Measurements from ENCODE around the gene GAB4.

GAB4 gene

GRCh38 chr22:16959345-16959930, 48.6 kb downstream of the GAB4 start:
- Histone ChIP-seq H3K9me3 (ENCODE audit: insufficient read depth, low read depth, low read length) (no peaks in the 10 kb centered on the region), H3K4me1 (ENCODE audit: insufficient read depth, low read length, poor library complexity, severe bottlenecking) (peaks cover 36% of the 10 kb centered on the region)
- no peak for TF ChIP-seq CTCF (conservative IDR thresholded peaks at IDR 0.05; ENCODE audit: low read length)

GRCh38 chr22:16958475-16958874, 49.5 kb downstream of the GAB4 start:
- Histone ChIP-seq H3K4me2 (ENCODE audit: low read depth, low read length, poor library complexity, severe bottlenecking) (no peak overlapping the region), H3K9me3 (ENCODE audit: insufficient read depth, low read depth, low read length) (no peaks in the 10 kb centered on the region)
- TF ChIP-seq CTCF (conservative IDR thresholded peaks at IDR 0.05; ENCODE audit: low read length) (no peak), EZH2phosphoT487 (IDR thresholded peaks at IDR 0.05; ENCODE audit: borderline replicate concordance) (no peak)

More at GRCh38 chr22:16959345-16959930, 48.6 kb downstream of the GAB4 start:
- Histone ChIP-seq H3K9ac (ENCODE audit: low read depth, low read length, poor library complexity, severe bottlenecking) (no peak overlapping the region), H3F3A (ENCODE audit: low read depth) (no peaks in the 10 kb centered on the region), H3K4me2 (ENCODE audit: low read depth, low read length, poor library complexity, severe bottlenecking) (no peak overlapping the region), H3K9me2 (replicated peaks; ENCODE audit: low read depth, low read length) (no peaks in the 10 kb centered on the region), H3K36me3 (ENCODE audit: insufficient read depth, low read length) (no peaks in the 10 kb centered on the region), H4K20me1 (ENCODE audit: insufficient read depth, low read length, poor library complexity, severe bottlenecking) (no peaks in the 10 kb centered on the region), H3K4me3 (ENCODE audit: low read length, poor library complexity, severe bottlenecking) (no peak overlapping the region), H3K79me2 (ENCODE audit: insufficient read depth, low read length) (no peaks in the 10 kb centered on the region), H3K27me3 (ENCODE audit: insufficient read depth, low read length, poor library complexity, severe bottlenecking) (no peaks in the 10 kb centered on the region), H2AFZ (ENCODE audit: low read length) (no peak overlapping the region)

GRCh38 chr22:16957781-16958180, 50.2 kb downstream of the GAB4 start:
- no peak for TF ChIP-seq CTCF (conservative IDR thresholded peaks at IDR 0.05; ENCODE audit: low read length)
- no peak for TF ChIP-seq EZH2phosphoT487 (IDR thresholded peaks at IDR 0.05; ENCODE audit: borderline replicate concordance)
- H3K36me3 ChIP-seq (ENCODE audit: insufficient read depth, low read length), result no peaks in the 10 kb centered on the region

More at GRCh38 chr22:16958475-16958874, 49.5 kb downstream of the GAB4 start:
- Histone ChIP-seq H3K27me3 (ENCODE audit: insufficient read depth, low read length, poor library complexity, severe bottlenecking) (no peaks in the 10 kb centered on the region), H3K79me2 (ENCODE audit: insufficient read depth, low read length) (no peaks in the 10 kb centered on the region), H3K36me3 (ENCODE audit: insufficient read depth, low read length) (no peaks in the 10 kb centered on the region), H3K9me2 (replicated peaks; ENCODE audit: low read depth, low read length) (no peaks in the 10 kb centered on the region), H3F3A (ENCODE audit: low read depth) (no peaks in the 10 kb centered on the region), H2AFZ (ENCODE audit: low read length) (0 out of 2 replicates have a peak overlapping the region, but pooled peaks have one; percentile 13), H4K20me1 (ENCODE audit: insufficient read depth, low read length, poor library complexity, severe bottlenecking) (no peaks in the 10 kb centered on the region), H3K4me3 (ENCODE audit: low read length, poor library complexity, severe bottlenecking) (no peak overlapping the region), H3K4me1 (ENCODE audit: insufficient read depth, low read length, poor library complexity, severe bottlenecking) (peaks cover 46% of the 10 kb centered on the region), H3K9ac (ENCODE audit: low read depth, low read length, poor library complexity, severe bottlenecking) (no peak overlapping the region)

More at GRCh38 chr22:16957781-16958180, 50.2 kb downstream of the GAB4 start:
- peaks cover 53% of the 10 kb centered on the region for H3K4me1 ChIP-seq (ENCODE audit: insufficient read depth, low read length, poor library complexity, severe bottlenecking)
- H3K79me2 ChIP-seq (ENCODE audit: insufficient read depth, low read length), result no peaks in the 10 kb centered on the region
- no peaks in the 10 kb centered on the region for H4K20me1 ChIP-seq (ENCODE audit: insufficient read depth, low read length, poor library complexity, severe bottlenecking)
- H3K9ac ChIP-seq (ENCODE audit: low read depth, low read length, poor library complexity, severe bottlenecking), result no peak overlapping the region
- H3K27me3 ChIP-seq (ENCODE audit: insufficient read depth, low read length, poor library complexity, severe bottlenecking), result no peaks in the 10 kb centered on the region
- no peaks in the 10 kb centered on the region for H3F3A ChIP-seq (ENCODE audit: low read depth)
- 0 out of 2 replicates have a peak overlapping the region, but pooled peaks have one; percentile 13 for H2AFZ ChIP-seq (ENCODE audit: low read length)
- peak overlapping the region; percentile 70 for H3K4me2 ChIP-seq (ENCODE audit: low read depth, low read length, poor library complexity, severe bottlenecking)
- H3K4me3 ChIP-seq (ENCODE audit: low read length, poor library complexity, severe bottlenecking), result no peak overlapping the region
- H3K9me2 ChIP-seq (replicated peaks; ENCODE audit: low read depth, low read length), result no peaks in the 10 kb centered on the region
- H3K9me3 ChIP-seq (ENCODE audit: insufficient read depth, low read depth, low read length), result no peaks in the 10 kb centered on the region
